Activated B cell treated with CpG ODN at 0.5 μM for 24 hours (primary cell): Measurements from ENCODE around the gene NCF2. TPM values are rescaled to one million over a fixed set of nuclear protein-coding genes. Genes with fewer than 3 reads are reported as not detected.
A peak's percentile ranks its signal among the peaks of the same experiment; 100 is the strongest.

Source experiments
- ATAC-seq: fragments of 200-7000 bp; cut with Tn5 transposase; one replicate; pipeline ENCODE4 v1.10.0; 2021; ENCODE audit warnings: low read depth, mild to moderate bottlenecking, moderate library complexity
- CTCF ChIA-PET: fragments of 350-600 bp; sonication (Branson Sonifier 250); formaldehyde crosslinking; loops from one replicate; lab custom pipeline; 2021; ENCODE audit warnings: antibody characterized with exemption; lab: Charles Lee
- POLR2A ChIA-PET: fragments of 350-600 bp; sonication (Branson Sonifier 250); formaldehyde crosslinking; loops from one replicate; lab custom pipeline; 2021; ENCODE audit warnings: antibody characterized with exemption; lab: Charles Lee
- DNase-seq: peaks from one replicate; pipeline ENCODE4 v3.0.0; 2022
- H3K27ac Mint-ChIP-seq: one replicate; pipeline ENCODE4 v1.8.0; 2020; ENCODE audit warnings: mixed read lengths
- H3K27me3 Mint-ChIP-seq: one replicate; pipeline ENCODE4 v1.8.0; 2021; ENCODE audit warnings: mixed read lengths
- H3K36me3 Mint-ChIP-seq: one replicate; pipeline ENCODE4 v1.8.0; 2021; ENCODE audit warnings: low read depth, mixed read lengths
- H3K4me1 Mint-ChIP-seq: one replicate; pipeline ENCODE4 v1.8.0; 2021; ENCODE audit warnings: mixed read lengths
- H3K4me3 Mint-ChIP-seq: one replicate; pipeline ENCODE4 v1.8.0; 2020; ENCODE audit warnings: mild to moderate bottlenecking, mixed read lengths
- H3K9me3 Mint-ChIP-seq: one replicate; pipeline ENCODE4 v1.8.0; 2020; ENCODE audit warnings: mixed read lengths
- intact Hi-C: fragments of 100-400 bp; cut with micrococcal nuclease; formaldehyde crosslinking; loops from one replicate; pipeline ENCODE4 v1.15.1; 2024
- total RNA-seq: library from RNA; stranded (reverse); gene quantifications from 2 replicates; pipeline ENCODE4 v1.2.3, GENCODE V29; 2022
- TF ChIP-seq, protein P1 (sequence below): fragments of 200-600 bp; IDR thresholded peaks from one replicate; pipeline ENCODE4 v1.8.0; 2022; ENCODE audit warnings: antibody characterized with exemption, mild to moderate bottlenecking

Gene NCF2
- total RNA-seq, 1 donor from 2014 or later = 101 TPM

DNA sequence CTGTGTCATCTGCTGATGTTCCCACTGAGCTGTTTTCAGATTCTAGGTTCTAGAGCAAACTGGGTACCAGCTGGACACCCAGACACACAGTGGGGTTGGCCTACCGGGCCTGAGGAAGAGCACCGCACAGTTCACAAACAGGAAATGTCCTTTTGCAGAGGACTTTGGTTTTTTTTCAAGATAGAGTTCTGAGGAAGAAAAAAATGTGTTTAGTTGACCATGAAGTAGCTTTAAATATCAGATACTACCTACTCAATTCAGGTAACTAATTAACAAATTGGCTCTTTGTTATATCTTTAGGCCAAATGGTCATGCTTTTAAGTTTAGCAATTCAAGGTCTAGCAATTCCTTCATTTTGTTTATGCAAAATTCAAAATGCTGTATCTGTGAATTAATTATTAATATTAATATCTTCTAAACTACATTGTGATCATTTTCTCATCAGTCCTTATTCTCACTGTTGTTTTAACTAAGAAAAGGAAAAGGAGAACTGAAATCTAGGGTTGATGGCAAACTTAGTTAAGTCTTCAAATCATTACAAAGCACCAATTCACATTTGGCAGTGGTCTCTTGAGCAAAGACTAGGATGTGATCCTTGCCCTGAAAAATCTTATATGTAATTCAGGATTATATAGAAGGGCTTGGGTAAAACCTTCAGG, 17.2 kb upstream of the NCF2 start:
- Mint-ChIP-seq H3K9me3 (no peaks in the 10 kb centered on the region), H3K4me1 (peaks cover 57% of the 10 kb centered on the region), H3K27ac (peak overlapping the region; percentile 92), H3K4me3 (peak overlapping the region; percentile 65), H3K27me3 (no peaks in the 10 kb centered on the region), H3K36me3 (no peaks in the 10 kb centered on the region)
- ChIA-PET CTCF (no interaction called here), POLR2A (interaction anchor here (0.7 to 4.2 kb wide), 6 partner anchors 9 to 28 kb away, joined by 3 to 19 read pairs (median 6); partner anchors contain the start of gene NCF2)
- TF ChIP-seq, protein P1, sequence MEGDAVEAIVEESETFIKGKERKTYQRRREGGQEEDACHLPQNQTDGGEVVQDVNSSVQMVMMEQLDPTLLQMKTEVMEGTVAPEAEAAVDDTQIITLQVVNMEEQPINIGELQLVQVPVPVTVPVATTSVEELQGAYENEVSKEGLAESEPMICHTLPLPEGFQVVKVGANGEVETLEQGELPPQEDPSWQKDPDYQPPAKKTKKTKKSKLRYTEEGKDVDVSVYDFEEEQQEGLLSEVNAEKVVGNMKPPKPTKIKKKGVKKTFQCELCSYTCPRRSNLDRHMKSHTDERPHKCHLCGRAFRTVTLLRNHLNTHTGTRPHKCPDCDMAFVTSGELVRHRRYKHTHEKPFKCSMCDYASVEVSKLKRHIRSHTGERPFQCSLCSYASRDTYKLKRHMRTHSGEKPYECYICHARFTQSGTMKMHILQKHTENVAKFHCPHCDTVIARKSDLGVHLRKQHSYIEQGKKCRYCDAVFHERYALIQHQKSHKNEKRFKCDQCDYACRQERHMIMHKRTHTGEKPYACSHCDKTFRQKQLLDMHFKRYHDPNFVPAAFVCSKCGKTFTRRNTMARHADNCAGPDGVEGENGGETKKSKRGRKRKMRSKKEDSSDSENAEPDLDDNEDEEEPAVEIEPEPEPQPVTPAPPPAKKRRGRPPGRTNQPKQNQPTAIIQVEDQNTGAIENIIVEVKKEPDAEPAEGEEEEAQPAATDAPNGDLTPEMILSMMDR = no peak
- DNase-seq (no peak), ATAC-seq (peak; percentile 39)
- intact Hi-C loops = loop anchor here (1.0 kb wide), 1 partner anchor 17 kb away; the partner anchor contains the start of gene NCF2

DNA sequence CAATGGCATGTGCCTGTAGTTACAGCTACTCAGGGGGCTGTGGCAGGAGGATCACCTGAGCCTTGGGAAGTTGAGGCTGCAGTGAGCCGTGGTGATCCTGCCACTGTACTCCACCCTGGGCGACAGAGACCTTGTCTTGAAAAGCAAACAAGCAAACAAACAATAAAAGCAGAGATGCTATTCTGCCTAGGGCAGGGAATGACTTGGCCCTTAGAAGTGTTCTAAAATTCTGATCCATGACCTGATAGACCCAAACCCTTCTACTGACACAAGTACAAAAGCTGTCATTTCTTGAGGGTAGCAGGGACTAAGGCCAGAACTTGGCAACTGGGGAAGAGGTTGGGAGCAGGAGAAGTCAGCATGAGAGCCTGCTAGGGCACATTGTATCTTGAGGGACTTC, 15.6 kb upstream of the NCF2 start:
- H3K4me3 Mint-ChIP-seq = no peak overlapping the region
- intact Hi-C loops = no loop called here
- no peak for ATAC-seq
- DNase-seq = no peak
- H3K27me3 Mint-ChIP-seq = no peaks in the 10 kb centered on the region
- TF ChIP-seq, protein P1 = no peak
- H3K36me3 Mint-ChIP-seq = no peaks in the 10 kb centered on the region
- ChIA-PET POLR2A (interaction anchor here (1.9 to 8.2 kb wide), 3 partner anchors 8 to 16 kb away, joined by 8 to 57 read pairs (median 19); partner anchors contain the start of gene NCF2), CTCF (no interaction called here)
- peak overlapping the region; percentile 18 for H3K27ac Mint-ChIP-seq
- no peaks in the 10 kb centered on the region for H3K9me3 Mint-ChIP-seq
- peaks cover 57% of the 10 kb centered on the region for H3K4me1 Mint-ChIP-seq

DNA sequence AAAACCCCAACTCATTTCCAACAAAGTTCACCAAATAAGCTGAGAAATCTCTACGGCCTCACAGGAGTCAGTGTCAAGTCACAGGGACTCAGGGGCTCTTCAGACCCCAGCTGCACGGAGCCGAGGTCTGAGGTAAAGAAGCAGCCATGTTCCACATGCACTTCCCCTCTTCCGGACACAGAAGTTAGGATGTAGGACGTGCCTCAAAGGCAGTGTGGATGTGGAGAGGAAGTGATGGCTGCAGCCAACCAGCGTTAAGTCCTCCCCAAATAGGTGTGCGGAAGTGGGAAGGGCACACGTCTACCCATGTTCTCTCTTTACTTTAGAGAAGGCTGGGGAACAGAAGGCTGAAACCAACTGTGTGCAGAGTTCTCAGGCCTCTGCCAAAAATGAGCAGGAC, 14.6 kb upstream of the NCF2 start:
- Mint-ChIP-seq H3K4me1 (peaks cover 55% of the 10 kb centered on the region), H3K27me3 (no peaks in the 10 kb centered on the region), H3K4me3 (peak overlapping the region; percentile 16), H3K9me3 (no peaks in the 10 kb centered on the region), H3K27ac (peak overlapping the region; percentile 79), H3K36me3 (no peaks in the 10 kb centered on the region)
- ChIA-PET CTCF (no interaction called here), POLR2A (interaction anchor here (1.2 to 8.2 kb wide), 3 partner anchors 11 to 133 kb away, joined by 4 to 57 read pairs (median 19); partner anchors contain the start of genes NCF2 and SMG7)
- intact Hi-C loops = no loop called here
- TF ChIP-seq, protein P1 = no peak
- no peak for DNase-seq
- peak; percentile 32 for ATAC-seq

DNA sequence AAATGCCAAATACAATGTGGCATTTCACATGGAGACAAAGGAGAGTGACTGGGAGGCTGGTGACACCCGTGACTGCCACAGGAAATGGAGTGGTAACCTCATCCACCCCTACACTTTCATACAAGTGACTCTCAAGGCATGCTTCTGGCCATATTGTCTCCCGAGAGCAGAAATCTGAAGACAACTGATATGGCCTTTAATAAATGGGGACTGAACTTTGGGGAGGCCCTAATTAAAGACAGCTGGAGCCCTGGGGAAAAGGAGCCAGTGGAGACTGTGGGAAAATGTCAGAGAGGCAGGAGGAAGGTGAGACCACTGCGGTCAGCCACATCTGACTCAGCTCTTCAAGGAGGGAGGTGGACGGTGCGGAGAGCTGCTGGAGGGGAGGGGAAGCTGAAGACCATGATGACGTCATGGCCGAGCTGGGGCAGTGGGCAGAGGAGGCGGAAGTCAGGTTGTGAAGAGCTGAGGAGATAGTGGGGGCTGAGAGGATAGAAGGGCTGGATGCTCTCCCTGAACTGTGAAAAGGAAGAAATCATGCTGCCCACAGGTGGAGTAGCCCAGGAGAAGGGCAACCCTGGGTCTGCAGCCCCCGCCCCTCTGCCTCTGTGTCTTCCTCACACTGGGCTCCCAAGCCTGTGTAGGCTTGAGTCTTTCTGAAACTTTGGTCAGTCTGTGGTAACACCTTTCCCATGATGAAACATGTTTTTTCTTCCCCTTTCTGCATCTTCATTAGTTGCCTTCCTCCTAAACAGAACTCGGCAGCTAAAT, 14.0 kb upstream of the NCF2 start:
- intact Hi-C loops = no loop called here
- CTCF ChIA-PET = no interaction called here
- no peaks in the 10 kb centered on the region for H3K27me3 Mint-ChIP-seq
- TF ChIP-seq, protein P1 = no peak
- H3K9me3 Mint-ChIP-seq = no peaks in the 10 kb centered on the region
- H3K36me3 Mint-ChIP-seq = no peaks in the 10 kb centered on the region
- peak overlapping the region; percentile 79 for H3K27ac Mint-ChIP-seq
- no peak for DNase-seq
- POLR2A ChIA-PET = interaction anchor here (1.2 to 8.2 kb wide), 3 partner anchors 11 to 132 kb away, joined by 4 to 57 read pairs (median 19); partner anchors contain the start of genes NCF2 and SMG7
- H3K4me3 Mint-ChIP-seq = peak overlapping the region; percentile 36
- peaks cover 50% of the 10 kb centered on the region for H3K4me1 Mint-ChIP-seq
- ATAC-seq = peak; percentile 46

DNA sequence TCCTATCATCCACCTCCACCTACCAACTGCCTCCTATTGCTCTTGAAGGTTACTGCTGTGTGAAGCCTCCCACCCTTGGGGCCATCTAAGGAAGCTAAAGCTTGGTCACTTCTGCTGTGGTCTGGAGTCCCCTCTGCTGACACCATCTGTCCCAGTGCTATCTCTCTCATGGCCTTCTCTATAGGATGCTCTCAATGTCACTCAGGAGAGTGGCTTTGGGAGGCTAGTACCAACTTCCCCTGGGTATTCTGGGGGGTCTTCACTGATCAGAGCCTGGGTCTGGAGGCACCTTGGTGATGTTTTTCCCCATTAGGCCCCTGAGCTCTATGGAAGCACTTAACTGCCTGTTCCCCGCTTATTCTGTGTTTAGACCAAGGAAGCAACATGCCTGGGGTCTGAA, 12.3 kb upstream of the NCF2 start:
- no peaks in the 10 kb centered on the region for H3K27me3 Mint-ChIP-seq
- no peaks in the 10 kb centered on the region for H3K36me3 Mint-ChIP-seq
- no peak overlapping the region for H3K4me3 Mint-ChIP-seq
- DNase-seq = no peak
- no peaks in the 10 kb centered on the region for H3K9me3 Mint-ChIP-seq
- ChIA-PET CTCF (interaction anchor here (1.1 kb wide), 1 partner anchor 9 kb away, joined by 3 read pairs; no protein-coding TSS in a partner anchor), POLR2A (interaction anchor here (8.2 kb wide), 1 partner anchor 13 kb away, joined by 57 read pairs; the partner anchor contains the start of gene NCF2)
- H3K4me1 Mint-ChIP-seq = peaks cover 40% of the 10 kb centered on the region
- no peak for ATAC-seq
- H3K27ac Mint-ChIP-seq = no peak overlapping the region
- intact Hi-C loops = no loop called here
- TF ChIP-seq, protein P1 = no peak
